Measurements from ENCODE around the gene CDH4.
"Not testable (repeated sequence)": the region's sequence is repeated elsewhere in the genome, so short reads cannot be mapped to it uniquely, and the experiment has no call there.

CDH4 gene

GRCh38 chr20:61464307-61465303 is 212.5 kb downstream of the CDH4 start:
- no peak for FAIRE-seq

GRCh38 chr20:61475729-61476128 is 223.7 kb downstream of the CDH4 start:
- FAIRE-seq, result no peak

GRCh38 chr20:61476956-61477355 is 224.9 kb downstream of the CDH4 start:
- no peak for FAIRE-seq

GRCh38 chr20:61477451-61477861 is 225.4 kb downstream of the CDH4 start:
- no peak for FAIRE-seq

GRCh38 chr20:61478094-61478493 is 226.0 kb downstream of the CDH4 start:
- no peak for FAIRE-seq

- FAIRE-seq, result no peak
Measured at GRCh38 chr20:61478611-61479305, 226.7 kb downstream of the CDH4 start.

- FAIRE-seq, result not testable (repeated sequence)
Measured at GRCh38 chr20:61479433-61479832, 227.4 kb downstream of the CDH4 start.

GRCh38 chr20:61480158-61480825 is 228.2 kb downstream of the CDH4 start:
- FAIRE-seq, result no peak

GRCh38 chr20:61482056-61482887 is 230.2 kb downstream of the CDH4 start:
- no peak for FAIRE-seq

GRCh38 chr20:61482901-61483300 is 230.8 kb downstream of the CDH4 start:
- no peak for FAIRE-seq

- no peak for FAIRE-seq
Measured at GRCh38 chr20:61483336-61484067, 231.4 kb downstream of the CDH4 start.

- FAIRE-seq, result no peak
Measured at GRCh38 chr20:61486198-61486597, 234.1 kb downstream of the CDH4 start.

GRCh38 chr20:61487346-61487996 is 235.4 kb downstream of the CDH4 start:
- FAIRE-seq, result no peak

GRCh38 chr20:61487997-61488371 is 235.9 kb downstream of the CDH4 start:
- FAIRE-seq, result no peak

GRCh38 chr20:61490721-61491120 is 238.7 kb downstream of the CDH4 start:
- no peak for FAIRE-seq

GRCh38 chr20:61492065-61492464 is 240.0 kb downstream of the CDH4 start:
- FAIRE-seq, result no peak

GRCh38 chr20:61493798-61494305 is 241.8 kb downstream of the CDH4 start:
- FAIRE-seq, result no peak

GRCh38 chr20:61494763-61495575 is 242.9 kb downstream of the CDH4 start:
- no peak for FAIRE-seq

GRCh38 chr20:61497029-61497627 is 245.1 kb downstream of the CDH4 start:
- FAIRE-seq, result no peak
